HG03442 (cell line): ENCODE data around the gene PPT1.

Experiments used
- ATAC-seq: cut with Tn5 transposase; IDR thresholded peaks from one replicate; pipeline ENCODE4 v1.9.1; 2021; ENCODE audit warnings: mild to moderate bottlenecking, moderate library complexity; ENCODE audit not compliant: unreplicated experiment

Gene PPT1

DNA sequence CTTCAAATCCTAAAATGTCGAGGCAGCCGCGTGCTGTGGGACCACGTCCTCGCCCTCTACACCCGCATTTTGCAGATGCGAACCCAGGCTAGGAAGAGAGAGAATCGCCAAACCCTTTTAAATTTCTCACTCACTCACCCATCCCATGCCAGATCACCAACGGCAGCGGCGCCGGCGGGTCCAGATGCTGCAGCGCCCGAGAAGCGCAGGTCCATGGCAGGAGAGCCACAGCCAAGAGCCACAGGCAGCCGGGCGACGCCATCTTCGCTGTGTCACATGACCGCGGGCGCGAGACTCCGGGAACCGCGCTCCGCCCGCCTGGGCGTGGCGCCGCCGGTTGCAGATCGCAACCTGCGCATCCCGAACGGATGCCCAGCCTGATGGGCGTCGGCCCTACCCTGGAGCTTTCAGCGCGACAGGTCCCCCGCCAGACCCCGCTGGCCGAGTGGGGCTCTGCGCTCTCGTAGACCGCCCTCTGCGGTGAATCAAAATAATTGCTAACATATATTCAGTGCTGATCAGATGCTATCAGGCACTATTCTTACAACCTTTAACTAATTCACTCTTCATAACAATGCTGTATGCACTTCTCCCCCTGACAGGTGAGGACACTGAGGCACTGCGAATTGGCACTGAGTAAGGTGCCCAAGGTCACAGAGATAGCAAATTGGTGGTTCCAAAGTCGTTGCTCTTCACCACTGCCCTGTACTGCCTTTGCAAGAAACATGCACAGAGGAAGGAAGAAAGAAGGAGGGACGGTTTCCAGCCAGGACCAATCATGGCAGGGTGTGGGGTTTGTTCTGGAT, at the start of gene PPT1:
Gene PPT1 (minus strand): TSS at position 276 of the 806 bp plus-strand sequence. CDS start 14 bp downstream, at position 262.
- peak; percentile 81 for ATAC-seq

DNA sequence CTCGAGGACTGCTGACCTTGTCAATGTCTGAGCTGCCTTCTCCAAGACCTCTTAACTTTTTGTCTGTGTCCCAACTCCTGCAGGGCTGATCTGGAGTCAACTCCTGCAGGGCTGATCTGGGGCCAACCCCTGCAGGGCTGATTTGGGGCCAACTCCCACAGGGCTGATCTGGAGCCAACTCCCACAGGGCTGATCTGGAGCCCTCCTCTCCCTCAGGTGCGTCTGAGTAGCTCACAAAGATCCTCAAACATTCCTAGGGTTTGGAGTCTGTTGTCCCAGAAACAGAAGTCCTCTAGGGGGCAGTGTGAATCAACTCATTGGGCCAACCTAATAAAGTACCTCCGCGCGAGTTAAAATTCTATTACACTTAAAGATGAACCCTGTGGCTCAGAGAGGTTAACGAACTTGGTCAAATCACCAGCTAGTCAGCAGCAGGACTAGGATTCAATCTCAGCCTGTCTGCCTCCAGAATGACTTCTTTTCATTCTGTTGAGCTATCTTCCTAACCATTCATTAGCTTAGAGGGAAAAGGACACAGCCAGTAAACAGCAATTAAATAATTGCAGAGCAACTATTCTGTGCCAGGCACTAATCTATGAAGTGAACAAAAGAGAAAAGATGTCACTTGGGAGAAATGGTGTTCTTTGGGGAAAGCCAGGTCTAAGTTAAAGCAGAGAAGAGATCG, 47.0 kb upstream of the PPT1 start:
- ATAC-seq: no peak

DNA sequence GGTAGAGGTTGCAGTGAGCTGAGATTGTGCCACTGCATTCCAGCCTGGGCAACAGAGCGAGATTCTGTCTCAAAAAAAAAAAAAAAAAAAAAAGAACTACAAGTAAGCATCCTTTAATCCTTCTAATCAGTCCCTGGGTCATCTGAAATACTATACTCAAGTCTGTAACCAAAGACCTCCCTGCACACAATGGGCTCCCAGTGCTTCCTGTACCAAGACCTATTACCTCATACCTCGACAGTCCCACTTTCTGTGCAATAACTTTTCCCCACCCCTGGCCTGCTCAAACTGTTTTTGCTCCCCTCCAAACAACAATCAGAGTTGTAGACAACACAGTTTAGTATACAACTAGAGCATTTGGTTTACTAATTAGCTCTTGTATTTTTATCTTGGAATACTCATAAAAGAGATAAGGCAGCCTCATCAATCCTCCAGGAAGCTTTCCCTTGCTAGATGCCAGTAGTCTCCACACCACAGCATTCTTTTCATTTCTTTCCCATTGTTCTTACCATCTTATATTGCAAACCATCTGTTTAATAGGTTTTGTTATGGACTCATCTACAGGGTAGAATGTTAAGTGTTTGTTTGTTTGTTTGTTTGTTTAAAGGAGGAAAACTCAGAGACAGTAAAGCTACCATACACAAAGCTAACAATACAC, 45.0 kb upstream of the PPT1 start:
- no peak for ATAC-seq

DNA sequence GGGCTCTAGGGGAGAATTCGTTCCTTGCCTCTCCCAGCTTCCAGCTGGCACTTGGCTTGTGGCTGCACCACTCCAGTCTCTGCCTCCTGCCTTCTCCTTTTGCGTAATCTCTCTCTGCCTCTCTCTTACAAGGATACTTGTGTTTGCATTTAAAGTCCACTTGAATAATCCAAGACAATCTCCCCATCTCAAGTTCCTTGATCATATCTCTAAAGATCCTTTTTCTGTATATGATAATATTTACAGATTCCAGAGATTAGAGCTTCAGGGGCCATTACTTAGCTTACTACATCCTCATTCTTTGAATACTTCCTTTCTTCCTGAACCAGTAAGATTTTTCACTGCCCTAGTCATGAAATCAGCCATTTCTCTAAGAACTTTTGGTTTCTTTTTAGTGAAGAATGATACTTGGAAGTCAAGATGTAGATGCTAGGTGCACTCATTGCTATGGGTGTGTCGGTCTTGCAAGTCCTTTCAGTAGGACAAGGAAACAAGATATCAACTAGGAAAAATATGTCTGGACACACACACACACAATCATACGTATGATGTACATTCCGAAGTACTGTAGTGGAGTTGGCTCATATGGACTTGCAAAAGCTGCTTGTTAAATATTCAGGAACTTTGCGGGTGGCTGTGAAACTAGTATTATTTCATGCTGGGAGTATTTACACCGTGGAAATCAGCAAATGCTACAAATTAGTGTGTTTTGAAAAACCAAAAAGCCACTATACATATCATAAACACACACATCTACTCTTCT, 43.3 kb upstream of the PPT1 start:
- ATAC-seq: no peak

DNA sequence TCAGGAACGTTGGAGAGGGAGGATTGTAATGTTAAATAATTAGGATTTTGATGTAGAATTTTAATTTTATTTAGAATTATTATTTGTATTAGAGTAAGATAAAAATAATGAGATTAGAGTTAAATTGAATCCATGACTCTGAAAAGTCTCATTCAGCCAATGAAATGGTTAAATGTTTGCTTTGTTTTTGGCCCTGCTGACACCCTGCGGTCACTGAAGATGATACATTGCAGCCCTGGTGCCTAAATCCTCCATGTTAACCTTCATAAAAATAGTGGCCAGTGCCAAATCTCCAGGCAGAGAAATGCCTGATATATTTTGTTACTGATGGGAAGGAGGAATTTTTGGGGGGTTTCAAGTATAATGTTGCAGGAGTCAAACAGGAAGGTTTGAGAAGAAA, 36.8 kb upstream of the PPT1 start:
- ATAC-seq: no peak

DNA sequence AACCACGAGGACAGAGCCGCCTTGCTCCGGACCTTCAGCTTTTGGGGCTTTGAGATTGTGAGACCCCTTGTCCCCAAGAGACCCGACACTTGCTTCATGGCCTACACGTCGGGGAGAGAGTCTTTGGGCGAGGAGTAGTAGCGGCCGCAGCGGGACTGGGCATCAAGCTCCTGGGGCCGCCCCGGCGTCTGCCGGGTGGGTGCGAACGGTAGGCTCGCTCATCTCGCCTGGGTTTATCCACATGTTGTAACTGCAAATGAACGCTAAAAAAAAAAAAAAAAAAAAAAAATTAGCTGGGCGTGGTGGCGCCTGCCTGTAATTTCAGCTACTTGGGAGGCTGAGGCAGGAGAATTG, 36.2 kb upstream of the PPT1 start:
- no peak for ATAC-seq

DNA sequence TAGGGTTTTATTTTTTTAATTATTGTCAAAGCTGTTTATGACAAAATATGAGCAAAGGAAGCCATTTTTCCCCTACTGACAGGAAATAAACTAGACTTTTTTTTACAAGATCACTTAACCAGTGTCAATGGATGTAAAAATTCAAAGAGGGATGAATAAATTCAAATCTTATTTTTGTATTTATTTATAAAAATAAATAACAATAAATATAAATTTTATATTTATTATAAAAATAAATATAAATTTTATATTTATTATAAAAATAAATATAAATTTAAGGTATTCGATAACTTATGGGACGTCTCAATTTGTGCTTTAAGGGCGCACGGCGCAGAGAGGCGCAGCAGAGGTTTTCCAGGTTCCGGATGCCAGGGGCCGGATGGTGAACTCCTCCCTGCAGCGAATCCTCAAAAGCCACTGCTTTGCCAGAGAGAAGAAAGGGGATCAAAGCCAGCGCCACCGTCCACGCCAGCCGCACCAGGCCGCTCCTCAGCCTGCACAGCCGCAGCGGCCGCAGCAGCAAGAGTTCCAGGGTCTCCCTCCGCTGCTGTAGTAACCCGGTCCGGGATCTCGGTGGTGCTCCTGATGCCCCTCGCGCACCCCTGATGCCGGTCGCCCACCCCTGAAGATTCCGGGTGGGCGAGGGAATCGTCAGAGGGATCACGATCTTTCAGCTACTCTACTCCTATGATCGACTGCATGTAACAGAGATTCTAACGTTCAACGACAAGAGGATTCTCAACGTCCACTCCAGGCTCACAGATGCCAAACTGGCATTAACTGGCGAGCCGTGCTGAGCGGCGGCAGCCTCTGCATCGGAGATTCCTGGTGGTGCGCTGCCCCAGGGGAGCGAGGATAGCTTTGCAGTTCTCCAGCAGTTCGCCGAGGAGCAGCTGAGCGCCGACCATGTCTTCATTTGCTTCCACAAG, 35.6 kb upstream of the PPT1 start:
- no peak for ATAC-seq

DNA sequence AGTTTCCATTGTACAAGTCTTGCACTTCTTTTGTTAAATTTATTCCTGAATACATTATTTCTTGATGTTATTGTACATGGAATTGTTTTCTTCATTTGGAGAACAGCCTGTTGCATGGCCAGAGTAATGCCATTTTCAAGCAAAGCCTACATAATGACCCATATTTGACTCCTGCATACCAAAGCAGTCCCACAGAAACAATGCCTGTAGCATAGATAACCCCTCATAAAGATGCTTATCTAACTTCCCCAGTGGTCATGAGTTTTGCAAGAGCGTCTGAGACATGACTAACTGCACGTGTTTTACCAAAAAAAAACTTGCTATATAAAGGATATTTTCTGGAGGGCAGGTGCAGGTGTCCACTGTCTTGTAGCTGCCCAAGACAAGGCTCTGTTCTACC, 33.8 kb upstream of the PPT1 start:
- no peak for ATAC-seq

DNA sequence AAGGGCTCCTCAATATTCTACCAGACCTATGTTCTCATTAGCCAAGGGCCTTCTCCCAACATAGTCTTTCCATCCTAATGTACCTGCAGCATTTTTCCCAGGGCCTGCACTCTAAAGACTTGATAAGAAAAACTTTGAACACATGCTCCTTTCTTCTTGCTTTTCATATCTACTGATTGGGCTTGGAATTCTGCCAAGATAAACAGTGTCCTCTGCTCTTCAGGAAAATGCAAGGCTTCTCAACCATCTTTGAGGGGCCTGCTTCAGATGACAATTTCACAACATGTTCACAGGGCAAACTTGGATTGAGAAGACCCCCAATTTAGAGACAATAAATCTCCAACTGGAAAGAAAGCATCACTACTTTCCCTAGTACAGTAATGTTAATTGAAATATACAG, 25.8 kb upstream of the PPT1 start:
- ATAC-seq: no peak

DNA sequence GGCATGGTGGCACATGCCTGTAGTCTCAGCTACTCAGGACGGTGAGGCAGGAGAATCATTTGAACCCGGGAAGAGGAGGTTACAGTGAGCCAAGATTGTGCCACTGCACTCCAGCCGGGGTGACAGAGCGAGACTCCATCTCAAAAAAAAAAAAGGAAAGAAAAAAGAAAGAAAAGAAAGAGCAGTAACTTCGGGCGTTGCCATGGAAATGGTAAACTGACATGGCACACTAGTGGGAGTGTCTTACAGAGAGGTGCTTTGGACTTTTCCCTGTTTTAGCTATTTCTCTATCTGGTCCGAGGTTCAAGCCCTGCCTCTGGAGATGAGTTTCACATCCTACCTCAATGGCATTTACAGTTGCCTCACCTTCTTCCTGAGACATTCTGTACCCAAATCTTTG, 23.1 kb upstream of the PPT1 start:
- no peak for ATAC-seq

DNA sequence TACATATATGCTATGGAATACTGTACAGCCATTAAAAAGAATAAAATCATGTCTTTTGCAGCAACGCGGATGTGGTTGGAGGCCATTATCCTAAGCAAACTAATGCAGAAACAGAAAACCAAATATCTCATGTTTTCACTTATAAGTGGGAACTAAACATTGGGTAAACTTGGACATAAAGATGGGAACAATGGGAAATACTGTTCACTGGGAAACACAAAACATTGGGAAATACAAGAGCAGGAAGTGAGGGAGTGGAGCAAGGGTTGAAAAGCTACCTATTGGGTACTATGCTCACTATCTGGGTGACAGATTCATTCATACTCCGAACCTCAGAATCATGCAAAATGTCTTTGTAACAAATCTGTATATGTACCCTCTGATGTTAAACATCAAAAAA, 17.3 kb upstream of the PPT1 start:
- ATAC-seq: no peak

DNA sequence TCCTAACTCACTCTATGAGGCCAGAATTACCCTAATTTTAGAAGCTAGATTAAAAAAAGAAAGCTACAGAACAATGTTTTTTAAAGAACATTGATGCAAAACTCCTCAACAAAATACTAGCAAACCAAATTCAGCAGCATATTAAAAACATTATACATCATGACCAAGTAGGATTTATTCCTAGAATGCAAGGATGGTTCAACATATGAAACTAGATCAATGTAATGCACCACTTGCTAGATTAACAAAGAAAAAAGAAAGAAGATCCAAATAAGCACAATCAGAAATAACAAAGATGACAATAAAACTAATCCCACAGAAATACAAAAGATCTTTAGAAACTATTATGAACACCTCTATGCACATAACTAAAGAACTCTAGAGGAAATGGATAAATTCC, 13.3 kb upstream of the PPT1 start:
- no peak for ATAC-seq

DNA sequence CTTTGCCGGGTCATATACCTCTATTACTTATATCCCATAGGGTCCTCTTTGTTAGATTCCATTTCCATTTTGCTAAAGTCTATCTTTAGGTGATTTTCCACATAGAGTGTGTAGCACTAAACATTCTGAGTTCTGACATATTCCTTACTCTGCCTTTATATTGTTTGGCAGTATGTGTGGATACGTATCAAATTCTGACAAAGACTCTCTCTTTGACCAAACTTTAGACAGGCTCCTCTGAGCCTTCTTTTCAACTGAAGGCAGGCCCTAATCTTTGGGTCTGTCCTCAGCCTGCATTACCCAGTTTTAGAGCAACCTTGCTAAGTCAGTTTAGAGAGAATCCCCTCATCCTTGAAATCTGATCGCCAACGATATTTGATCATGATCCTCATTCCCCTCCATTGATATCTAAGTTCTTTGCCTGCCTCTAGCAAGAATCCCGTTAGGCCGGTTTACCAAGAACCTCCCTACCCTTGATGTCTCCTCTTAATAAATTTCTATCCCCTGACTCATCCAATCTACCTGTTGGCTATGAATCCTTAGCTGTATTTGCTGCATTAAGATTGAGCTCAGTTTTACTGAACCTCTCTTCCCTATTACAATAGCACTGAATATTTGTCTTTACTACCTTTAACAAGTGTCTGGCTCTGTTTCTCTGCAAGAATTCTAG, 10.4 kb upstream of the PPT1 start:
- ATAC-seq: no peak

DNA sequence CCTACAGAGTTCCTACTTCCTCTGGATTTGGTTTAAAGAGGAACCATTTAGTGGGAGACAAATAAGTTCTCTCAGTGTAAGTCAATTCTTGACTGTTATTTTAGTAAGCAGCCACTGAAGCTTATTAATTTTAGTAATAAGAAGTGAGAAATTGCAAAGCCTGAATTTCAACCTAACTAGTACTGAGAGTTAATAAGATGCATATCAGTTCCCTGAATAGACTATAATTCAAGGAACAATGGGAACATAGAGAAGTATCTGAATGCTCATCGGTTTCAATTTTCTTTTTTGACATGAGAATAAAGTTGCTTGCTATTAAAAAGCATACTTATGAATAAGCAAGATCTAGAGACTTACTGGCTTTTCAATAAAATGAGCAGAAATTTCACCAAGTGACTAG, 8.0 kb upstream of the PPT1 start:
- no peak for ATAC-seq

DNA sequence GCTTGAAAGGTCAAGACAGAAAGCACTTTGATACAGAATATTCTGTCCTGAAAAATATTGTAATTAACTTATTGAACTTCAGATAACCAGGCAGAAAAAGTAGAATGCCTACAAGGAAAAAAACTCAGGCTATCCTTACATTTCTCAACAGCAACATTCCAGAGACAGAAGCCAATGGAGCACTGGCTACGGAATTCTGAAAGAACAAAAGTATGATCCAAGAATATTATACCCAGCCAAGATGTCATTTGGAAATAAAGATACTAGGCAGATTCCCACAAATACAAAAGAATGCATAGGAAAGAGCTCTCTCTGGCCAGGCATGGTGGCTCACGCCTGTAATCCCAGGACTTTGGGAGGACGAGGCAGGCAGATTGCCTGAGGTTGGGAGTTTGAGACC, 5.8 kb upstream of the PPT1 start:
- no peak for ATAC-seq

DNA sequence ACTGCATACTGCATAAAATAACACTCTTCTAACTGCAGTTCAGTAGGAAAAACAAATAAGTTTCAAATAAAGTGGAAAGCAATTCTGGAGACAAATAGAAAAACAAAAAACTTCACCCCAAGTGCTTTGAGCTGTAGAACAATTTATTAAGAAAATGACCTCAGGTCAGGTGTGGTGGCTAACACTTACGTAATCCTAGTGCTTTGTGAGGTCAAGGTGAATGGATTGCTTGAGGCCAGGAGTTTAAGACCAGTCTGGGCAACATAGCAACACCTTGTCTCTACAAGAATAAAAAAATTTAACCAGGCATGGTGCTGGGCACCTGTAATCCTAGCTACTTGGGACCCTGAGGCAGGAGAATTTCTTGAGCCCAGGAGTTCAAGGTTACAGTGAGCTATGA, 5.0 kb upstream of the PPT1 start:
- no peak for ATAC-seq

DNA sequence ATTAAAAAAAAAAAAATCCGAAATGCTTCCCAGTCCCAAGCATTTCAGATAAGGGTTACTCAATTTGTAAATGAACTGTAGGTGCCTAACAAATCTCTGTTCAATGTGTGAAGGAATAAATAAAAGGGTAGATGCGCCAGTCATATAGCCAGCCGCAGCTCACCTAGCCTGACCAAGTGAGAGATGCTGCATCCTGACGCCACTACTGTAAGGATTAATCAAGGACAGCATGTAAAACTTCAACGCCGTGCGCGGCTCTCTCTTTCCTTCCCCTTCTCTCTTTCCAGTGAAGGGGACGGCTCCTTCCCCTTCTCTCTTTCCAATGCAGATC, 441 bp downstream of the PPT1 start:
- ATAC-seq: peak; percentile 17

DNA sequence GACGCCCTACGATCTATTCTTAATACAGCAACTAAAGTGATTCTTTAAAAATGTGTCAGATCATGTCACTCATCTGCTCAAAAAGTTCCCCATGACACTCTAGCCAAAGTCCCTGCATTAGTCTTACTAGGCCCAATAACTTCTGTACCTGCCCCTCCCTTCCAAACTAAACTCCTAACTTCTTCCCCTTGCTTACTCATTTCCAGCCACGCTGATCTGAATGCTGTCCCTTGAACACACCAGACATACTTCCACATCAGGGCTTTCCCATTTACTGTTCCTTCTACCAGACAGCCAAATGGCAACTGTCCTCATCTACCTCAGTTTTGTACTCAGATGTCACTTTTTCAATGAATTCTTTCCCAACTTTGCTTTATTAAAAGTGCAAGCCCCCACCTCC, 1.2 kb downstream of the PPT1 start:
- no peak for ATAC-seq

DNA sequence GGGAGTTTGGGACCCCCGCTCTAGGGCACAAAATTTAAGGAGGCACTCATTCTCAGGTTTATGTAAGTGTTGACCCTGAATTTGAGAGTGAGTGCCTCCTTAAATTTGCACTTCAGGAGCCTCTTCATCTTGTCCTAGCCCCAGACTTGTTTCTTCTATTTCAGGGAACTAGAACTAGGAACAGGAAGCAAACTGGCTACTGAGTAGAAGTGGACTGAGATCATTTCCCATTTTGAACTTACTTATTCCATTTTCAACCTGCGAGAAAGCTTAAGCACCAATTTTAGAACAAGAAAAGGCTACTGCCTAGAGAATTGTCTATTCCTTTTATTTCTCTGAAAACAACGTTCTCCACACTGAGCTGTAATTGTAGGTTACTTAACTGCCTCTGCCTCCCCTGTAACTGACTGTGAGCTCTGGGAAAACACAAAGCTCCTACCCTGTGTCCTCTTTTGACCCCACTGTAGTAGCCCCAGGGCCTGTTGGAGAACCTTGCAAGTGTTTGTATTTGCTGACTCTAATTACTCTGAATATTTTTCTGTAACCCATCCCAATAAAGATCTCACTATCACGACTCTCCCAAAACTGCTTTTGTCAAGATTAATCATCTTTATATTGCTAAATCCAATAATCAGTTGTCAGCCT, 2.5 kb downstream of the PPT1 start:
- no peak for ATAC-seq
